HEK293T (cell line): ENCODE results near the gene CALM1.

ENCODE experiments used
- CTCF ChIA-PET: fragments of 350-600 bp; formaldehyde crosslinking; extraction: SDS; loops from one replicate; lab custom pipeline; 2021; ENCODE audit warnings: antibody characterized with exemption, inconsistent platforms; lab: Yijun Ruan, JAX
- POLR2A ChIA-PET: fragments of 350-600 bp; formaldehyde crosslinking; extraction: SDS; loops from one replicate; lab custom pipeline; 2020; ENCODE audit warnings: antibody characterized with exemption, inconsistent platforms; lab: Yijun Ruan, JAX
- DNase-seq: peaks from one replicate; pipeline ENCODE4 v3.0.0; 2012; ENCODE audit warnings: mixed read lengths; ENCODE audit errors: extremely low spot score
- ARNT ChIP-seq: fragments of 450-650 bp; IDR thresholded peaks from 2 replicates; pipeline ENCODE4 v1.6.1; 2017; ENCODE audit warnings: mild to moderate bottlenecking
- BHLHE40 ChIP-seq: fragments of 450-650 bp; IDR thresholded peaks from 2 replicates; pipeline ENCODE4 v1.6.1; 2016; ENCODE audit warnings: mild to moderate bottlenecking, moderate library complexity, borderline replicate concordance
- CTBP1 ChIP-seq: fragments of 450-650 bp; IDR thresholded peaks from 2 replicates; pipeline ENCODE4 v1.6.1; 2016; ENCODE audit warnings: borderline replicate concordance
- ELF4 ChIP-seq: fragments of 450-650 bp; IDR thresholded peaks from 2 replicates; pipeline ENCODE4 v1.6.1; 2017; ENCODE audit warnings: antibody characterized with exemption
- FOXA1 ChIP-seq: fragments of 450-650 bp; IDR thresholded peaks from 2 replicates; pipeline ENCODE4 v1.6.1; 2016; ENCODE audit warnings: mild to moderate bottlenecking
- FOXK2 ChIP-seq: fragments of 450-650 bp; IDR thresholded peaks from 2 replicates; pipeline ENCODE4 v1.6.1; 2016; ENCODE audit warnings: mild to moderate bottlenecking
- FOXM1 ChIP-seq: fragments of 450-650 bp; IDR thresholded peaks from 2 replicates; pipeline ENCODE4 v1.6.1; 2017; ENCODE audit warnings: mild to moderate bottlenecking, borderline replicate concordance
- HDGF ChIP-seq: fragments of 450-650 bp; IDR thresholded peaks from 2 replicates; pipeline ENCODE4 v1.6.1; 2017; ENCODE audit warnings: antibody characterized with exemption, borderline replicate concordance
- L3MBTL2 ChIP-seq: fragments of 450-650 bp; conservative IDR thresholded peaks from 2 replicates; pipeline ENCODE4 v1.6.1; 2016; ENCODE audit warnings: mild to moderate bottlenecking
- LEF1 ChIP-seq: fragments of 450-650 bp; IDR thresholded peaks from 2 replicates; pipeline ENCODE4 v1.6.1; 2017; ENCODE audit warnings: mild to moderate bottlenecking, borderline replicate concordance
- NFRKB ChIP-seq: fragments of 450-650 bp; IDR thresholded peaks from 2 replicates; pipeline ENCODE4 v1.6.1; 2016; ENCODE audit warnings: mild to moderate bottlenecking, moderate library complexity
- PKNOX1 ChIP-seq: fragments of 450-650 bp; IDR thresholded peaks from 2 replicates; pipeline ENCODE4 v1.6.1; 2016
- SP1 ChIP-seq: fragments of 450-650 bp; IDR thresholded peaks from 2 replicates; pipeline ENCODE4 v1.6.1; 2017
- SUZ12 ChIP-seq: fragments of 450-650 bp; IDR thresholded peaks from 2 replicates; pipeline ENCODE4 v1.6.1; 2016; ENCODE audit warnings: mild to moderate bottlenecking
- TARDBP ChIP-seq: fragments of 450-650 bp; IDR thresholded peaks from 2 replicates; pipeline ENCODE4 v1.6.1; 2016
- ZNF384 ChIP-seq: fragments of 450-650 bp; IDR thresholded peaks from 2 replicates; pipeline ENCODE4 v1.6.1; 2016

Gene CALM1

DNA sequence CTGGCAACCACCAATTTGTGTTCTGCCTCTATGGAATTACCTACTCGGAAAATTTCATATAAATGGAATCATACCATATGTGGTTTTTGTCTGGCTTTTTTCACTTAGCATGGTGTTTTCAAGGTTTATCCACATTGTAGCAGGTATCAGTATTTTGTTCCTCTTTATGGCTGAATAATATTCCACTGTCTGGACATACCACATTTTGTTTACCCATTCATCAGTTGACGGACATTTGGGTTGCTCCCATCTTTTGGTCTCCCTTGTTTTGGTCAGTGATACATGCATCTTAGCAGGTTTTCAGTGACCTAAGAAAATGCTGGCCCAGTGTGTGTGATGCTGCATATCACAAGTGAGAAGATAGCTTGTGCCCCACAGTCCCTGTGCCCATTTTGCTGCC is 21.2 kb downstream of the CALM1 start:
- TF ChIP-seq SUZ12 (no peak), SP1 (no peak), ZNF384 (no peak), FOXK2 (no peak), LEF1 (no peak), ARNT (no peak), HDGF (no peak), ELF4 (no peak), BHLHE40 (no peak), CTBP1 (no peak), PKNOX1 (no peak), FOXM1 (no peak), TARDBP (no peak)
- ChIA-PET CTCF (no interaction called here), POLR2A (no interaction called here)
- DNase-seq = no peak

DNA sequence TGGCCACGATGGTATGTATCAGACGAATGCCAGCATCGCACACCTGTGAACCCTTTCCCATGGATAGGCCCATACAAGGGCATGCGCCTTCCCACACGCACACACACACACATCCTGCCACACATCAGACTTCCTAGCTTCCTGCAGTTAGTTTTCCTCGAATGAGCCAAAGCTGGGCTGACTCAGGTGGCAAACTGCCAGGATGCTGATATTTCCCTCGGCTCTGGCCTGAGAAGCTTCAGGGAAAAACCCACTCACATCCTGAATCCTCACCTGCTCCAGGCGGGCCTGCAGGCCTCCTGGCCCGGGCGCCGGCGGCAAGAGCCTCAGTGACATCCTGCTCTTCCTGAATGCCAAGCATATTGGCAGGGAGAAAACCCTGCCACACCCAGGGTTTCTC is 22.4 kb downstream of the CALM1 start:
- no peak for TF ChIP-seq FOXM1
- no peak for TF ChIP-seq LEF1
- TF ChIP-seq CTBP1 = no peak
- TF ChIP-seq TARDBP = no peak
- TF ChIP-seq FOXK2 = no peak
- TF ChIP-seq SUZ12 = no peak
- TF ChIP-seq HDGF = no peak
- TF ChIP-seq NFRKB = no peak
- no peak for TF ChIP-seq L3MBTL2
- TF ChIP-seq ARNT = no peak
- TF ChIP-seq FOXA1 = no peak
- no peak for TF ChIP-seq SP1
- TF ChIP-seq ZNF384 = no peak
- no peak for TF ChIP-seq PKNOX1
- TF ChIP-seq ELF4 = no peak
- POLR2A ChIA-PET = no interaction called here
- CTCF ChIA-PET = no interaction called here
- DNase-seq = no peak

- ChIA-PET POLR2A (no interaction called here), CTCF (interaction anchor here (0.6 kb wide), 1 partner anchor 1685 kb away, joined by 3 read pairs; the partner anchor contains the start of gene ATXN3)
- no peak for TF ChIP-seq PKNOX1
- no peak for TF ChIP-seq L3MBTL2
- TF ChIP-seq HDGF = no peak
- DNase-seq = no peak
These were observed 24.3 kb downstream of the CALM1 start for GRCh38 chr14:90421001-90421631.

DNA sequence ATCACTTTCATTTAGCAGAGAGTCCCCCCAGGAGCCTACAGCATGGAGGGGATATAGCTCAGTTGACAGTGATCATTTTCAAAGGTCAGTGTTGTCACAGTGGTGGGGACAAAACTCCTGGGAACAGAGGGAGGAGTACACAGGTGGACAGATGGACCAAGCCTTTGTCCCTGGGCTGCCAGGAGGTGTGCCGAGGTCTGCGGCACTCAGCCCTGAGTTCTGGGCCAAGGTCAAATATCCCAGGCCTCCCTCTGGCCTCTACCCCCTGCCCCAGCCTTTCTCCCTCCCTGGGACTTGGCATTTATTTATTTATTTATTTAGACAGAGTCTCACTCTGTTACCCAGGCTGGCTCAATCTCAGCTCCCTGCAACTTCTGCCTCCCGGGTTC is 24.8 kb downstream of the CALM1 start:
- TF ChIP-seq FOXM1 = no peak
- no peak for TF ChIP-seq TARDBP
- no peak for TF ChIP-seq LEF1
- TF ChIP-seq ZNF384 = no peak
- no peak for TF ChIP-seq FOXA1
- no peak for TF ChIP-seq ARNT
- no peak for TF ChIP-seq PKNOX1
- TF ChIP-seq FOXK2 = no peak
- TF ChIP-seq SUZ12 = no peak
- no peak for TF ChIP-seq HDGF
- no peak for TF ChIP-seq BHLHE40
- no peak for TF ChIP-seq ELF4
- no peak for TF ChIP-seq SP1
- TF ChIP-seq CTBP1 = no peak
- TF ChIP-seq NFRKB = no peak
- no peak for TF ChIP-seq L3MBTL2
- ChIA-PET POLR2A (no interaction called here), CTCF (no interaction called here)
- no peak for DNase-seq

DNA sequence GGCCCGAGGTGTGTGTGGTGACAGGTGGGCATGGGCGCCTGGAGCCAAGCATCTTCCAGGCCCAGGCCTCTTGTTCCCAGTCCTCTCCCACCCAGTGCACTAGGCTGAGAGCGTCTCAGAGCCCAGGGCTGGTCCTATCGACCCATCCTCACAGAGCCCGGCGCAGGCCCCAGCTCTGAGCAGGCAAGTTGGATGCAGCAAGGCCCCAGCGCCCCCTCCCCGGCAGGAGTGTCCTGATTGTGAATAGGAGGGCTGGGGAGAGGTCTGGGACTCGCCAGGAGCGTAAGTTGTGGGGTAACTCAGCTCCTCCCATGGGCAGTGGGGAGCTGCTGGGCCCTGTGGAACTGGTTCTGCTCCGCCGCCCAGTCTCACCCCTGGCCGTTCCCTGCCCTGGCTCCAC is 26.3 kb downstream of the CALM1 start:
- no peak for TF ChIP-seq SP1
- TF ChIP-seq ELF4 = no peak
- no peak for TF ChIP-seq LEF1
- no peak for TF ChIP-seq TARDBP
- no peak for TF ChIP-seq FOXK2
- no peak for TF ChIP-seq L3MBTL2
- TF ChIP-seq SUZ12 = no peak
- TF ChIP-seq PKNOX1 = no peak
- TF ChIP-seq ARNT = no peak
- TF ChIP-seq CTBP1 = no peak
- no peak for TF ChIP-seq ZNF384
- TF ChIP-seq FOXA1 = no peak
- POLR2A ChIA-PET = no interaction called here
- CTCF ChIA-PET = no interaction called here
- no peak for DNase-seq
